Natural killer cell (primary cell): ENCODE measurements around the gene ZNF32. TPM values are rescaled to one million over a fixed set of nuclear protein-coding genes. Genes with fewer than 3 reads are reported as not detected.
A peak's percentile ranks its signal among the peaks of the same experiment; 100 is the strongest.

Experiments
- ATAC-seq, 3 donors: fragments of 150-1000 bp in 2 of 3; fragments of 200-7000 bp in 1 of 3; cut with Tn5 transposase; 1 replicate in 1 of 3; 2 replicates in 2 of 3; pipeline ENCODE4 v1.10.0; 2021; ENCODE audit warnings: mild to moderate bottlenecking in 2 of 3, moderate library complexity in 2 of 3
- DNase-seq, 2 donors: peaks; one replicate each; pipeline versions ENCODE4 v3.0.0 to v3.0.0-alpha.2; 2013 to 2021; ENCODE audit warnings: mixed read lengths in 1 of 2
- H3K27ac ChIP-seq: one replicate; pipeline ENCODE4 v1.5.1; 2013; ENCODE audit warnings: mild to moderate bottlenecking, low read length
- H3K27me3 ChIP-seq: one replicate; pipeline ENCODE4 v1.6.1; 2013; ENCODE audit warnings: low read length; ENCODE audit not compliant: control insufficient read depth, insufficient read depth
- H3K36me3 ChIP-seq: one replicate; pipeline ENCODE4 v1.6.1; 2013; ENCODE audit warnings: low read length; ENCODE audit not compliant: control insufficient read depth, insufficient read depth
- H3K4me1 ChIP-seq: one replicate; pipeline ENCODE4 v1.6.1; 2013; ENCODE audit warnings: low read length; ENCODE audit not compliant: control insufficient read depth, insufficient read depth
- H3K4me3 ChIP-seq: one replicate; pipeline ENCODE4 v1.5.1; 2013; ENCODE audit warnings: low read length
- H3K9me3 ChIP-seq: one replicate; pipeline ENCODE4 v1.6.1; 2013; ENCODE audit warnings: low read length; ENCODE audit not compliant: control insufficient read depth, insufficient read depth
- H3K27ac Mint-ChIP-seq, 2 donors: one replicate each; pipeline ENCODE4 v1.8.0; 2022; ENCODE audit warnings: mild to moderate bottlenecking in 2 of 2, mixed read lengths in 2 of 2, moderate library complexity in 1 of 2
- H3K27me3 Mint-ChIP-seq, 2 donors: one replicate each; pipeline ENCODE4 v1.8.0; 2022; ENCODE audit warnings: low read depth in 2 of 2, mixed read lengths in 2 of 2
- H3K36me3 Mint-ChIP-seq: one replicate; pipeline ENCODE4 v1.8.0; 2022; ENCODE audit warnings: mixed read lengths
- H3K4me1 Mint-ChIP-seq, 2 donors: one replicate each; pipeline ENCODE4 v1.8.0; 2022; ENCODE audit warnings: mixed read lengths in 2 of 2
- H3K4me3 Mint-ChIP-seq: one replicate; pipeline ENCODE4 v1.8.0; 2022; ENCODE audit warnings: mild to moderate bottlenecking, moderate library complexity, mixed read lengths
- H3K9me3 Mint-ChIP-seq, 2 donors: one replicate each; pipeline ENCODE4 v1.8.0; 2022; ENCODE audit warnings: mixed read lengths in 2 of 2
- CTCF ChIP-seq: fragments of 200-600 bp; IDR thresholded peaks from one replicate; pipeline ENCODE4 v1.8.0; 2022; ENCODE audit warnings: antibody characterized with exemption
- WGBS: methylation state at CpG from one replicate; pipeline ENCODE4 v1.1.7; 2013; ENCODE audit warnings: missing lambda C conversion rate; ENCODE audit not compliant: insufficient coverage; 5-methylcytosine and 5-hydroxymethylcytosine counted together
- intact Hi-C: fragments of 100-400 bp; cut with micrococcal nuclease; formaldehyde crosslinking; loops from one replicate; pipeline ENCODE4 v1.14.2; 2022
- total RNA-seq, 4 donors: library from RNA; stranded (reverse); fragments of 120-200 nt in 1 of 4; gene quantifications; one replicate each; pipeline versions ENCODE4 v1.2.3 to v1.2.4, GENCODE V29; 2013 to 2022

ZNF32 gene
- total RNA-seq, 3 donors from 2014 or later (not counting 1 experiment from before 2014, with no cell fraction given), result 19.1 to 28.9 (median 26.2) TPM

GRCh38 chr10:43669386-43669785, 20.7 kb upstream of the ZNF32 start:
- peaks cover 16% of the 10 kb centered on the region for H3K4me1 ChIP-seq
- DNase-seq (no peak), ATAC-seq (no peak)
- no peaks in the 10 kb centered on the region for H3K9me3 Mint-ChIP-seq
- 87% methylated on average over 3 of the region's 3 CpGs for WGBS
- TF ChIP-seq CTCF, result no peak
- H3K4me3 Mint-ChIP-seq, result no peak overlapping the region
- no peak overlapping the region for H3K4me3 ChIP-seq
- intact Hi-C loops, result no loop called here
- H3K36me3 ChIP-seq, result no peaks in the 10 kb centered on the region
- H3K27ac ChIP-seq, result no peak overlapping the region
- H3K27me3 Mint-ChIP-seq, result peaks cover 16 to 20% of the 10 kb centered on the region in 2 donors
- no peaks in the 10 kb centered on the region for H3K9me3 ChIP-seq
- H3K4me1 Mint-ChIP-seq, result peaks cover 17 to 18% of the 10 kb centered on the region in 2 donors
- H3K27me3 ChIP-seq, result no peaks in the 10 kb centered on the region
- no peaks in the 10 kb centered on the region for H3K36me3 Mint-ChIP-seq
- no peak overlapping the region for H3K27ac Mint-ChIP-seq

- no peaks in the 10 kb centered on the region for H3K9me3 Mint-ChIP-seq
Observed at GRCh38 chr10:43667761-43668386, 19.2 kb upstream of the ZNF32 start.

GRCh38 chr10:43667317-43667731, 18.6 kb upstream of the ZNF32 start:
- no peak overlapping the region for H3K4me3 ChIP-seq
- H3K27ac ChIP-seq, result no peak overlapping the region
- peaks cover 17 to 18% of the 10 kb centered on the region in 2 donors for H3K4me1 Mint-ChIP-seq
- no peaks in the 10 kb centered on the region for H3K27me3 ChIP-seq
- no peaks in the 10 kb centered on the region for H3K36me3 ChIP-seq
- H3K9me3 Mint-ChIP-seq, result no peaks in the 10 kb centered on the region
- H3K36me3 Mint-ChIP-seq, result no peaks in the 10 kb centered on the region
- no peak for TF ChIP-seq CTCF
- ATAC-seq (peak; percentile 24 to 78 (median 77)), DNase-seq (no peak)
- peak overlapping the region; percentile 81 for H3K4me3 Mint-ChIP-seq
- H3K27me3 Mint-ChIP-seq, result peaks cover 8 to 12% of the 10 kb centered on the region in 2 donors
- peaks cover 4% of the 10 kb centered on the region for H3K9me3 ChIP-seq
- intact Hi-C loops, result no loop called here
- peak overlapping the region in 1 of 2 donors; percentile 54 for H3K27ac Mint-ChIP-seq
- 14% methylated on average over 35 of the region's 35 CpGs for WGBS
- H3K4me1 ChIP-seq, result peaks cover 16% of the 10 kb centered on the region

More at GRCh38 chr10:43667761-43668386, 19.2 kb upstream of the ZNF32 start:
- Mint-ChIP-seq H3K27ac (no peak overlapping the region), H3K4me1 (peaks cover 17 to 18% of the 10 kb centered on the region in 2 donors), H3K36me3 (no peaks in the 10 kb centered on the region), H3K27me3 (peaks cover 9 to 13% of the 10 kb centered on the region in 2 donors), H3K4me3 (no peak overlapping the region)
- ATAC-seq (no peak), DNase-seq (no peak)
- TF ChIP-seq CTCF, result no peak
- Histone ChIP-seq H3K27me3 (no peaks in the 10 kb centered on the region), H3K27ac (no peak overlapping the region), H3K4me3 (no peak overlapping the region), H3K4me1 (peaks cover 16% of the 10 kb centered on the region), H3K9me3 (peaks cover 1% of the 10 kb centered on the region), H3K36me3 (no peaks in the 10 kb centered on the region)
- intact Hi-C loops, result no loop called here
- WGBS, result 86% methylated on average over 36 of the region's 36 CpGs

GRCh38 chr10:43666552-43666951, 17.9 kb upstream of the ZNF32 start:
- H3K4me1 Mint-ChIP-seq, result peaks cover 14 to 15% of the 10 kb centered on the region in 2 donors
- WGBS, result 35% methylated on average over 9 of the region's 9 CpGs
- Histone ChIP-seq H3K4me1 (peaks cover 14% of the 10 kb centered on the region), H3K36me3 (no peaks in the 10 kb centered on the region), H3K27ac (no peak overlapping the region), H3K9me3 (peaks cover 4% of the 10 kb centered on the region), H3K4me3 (no peak overlapping the region), H3K27me3 (no peaks in the 10 kb centered on the region)
- peaks cover 4 to 10% of the 10 kb centered on the region in 2 donors for H3K27me3 Mint-ChIP-seq
- ATAC-seq (peak in 2 of 3 donors; percentile 34 to 56), DNase-seq (no peak)
- TF ChIP-seq CTCF, result no peak
- peak overlapping the region; percentile 81 for H3K4me3 Mint-ChIP-seq
- H3K36me3 Mint-ChIP-seq, result no peaks in the 10 kb centered on the region
- intact Hi-C loops, result no loop called here
- peak overlapping the region in 1 of 2 donors; percentile 18 for H3K27ac Mint-ChIP-seq
- H3K9me3 Mint-ChIP-seq, result no peaks in the 10 kb centered on the region
